OCI-LY7 (cell line): ENCODE results near the gene MS4A4A. TPM values are rescaled to one million over a fixed set of nuclear protein-coding genes. Genes with fewer than 3 reads are reported as not detected.

Experiments
- BruUV-seq: library from RNA; stranded (reverse); fragments of 400-500 nt; replicated peaks from 2 replicates; lab custom pipeline; 2021; lab: Mats Ljungman, UMichigan
- CTCF ChIA-PET: fragments of 300-600 bp; sonication (Branson Sonifier 250); formaldehyde crosslinking; loops from one replicate; lab custom pipeline; 2022; ENCODE audit warnings: antibody characterized with exemption; ENCODE audit not compliant: unreplicated experiment; lab: Charles Lee
- POLR2A ChIA-PET: fragments of 300-600 bp; sonication (Branson Sonifier 250); formaldehyde crosslinking; loops from one replicate; lab custom pipeline; 2022; ENCODE audit warnings: antibody characterized with exemption; lab: Charles Lee
- DNase-seq: peaks from one replicate; pipeline ENCODE4 v3.0.0-alpha.2; 2015; ENCODE audit warnings: low spot score
- H2AFZ ChIP-seq: fragments of 200-600 bp; sonication (generic), shearing (Covaris generic); 2 replicates; pipeline ENCODE4 v1.6.1; 2014; ENCODE audit warnings: mild to moderate bottlenecking, antibody characterized with exemption, low read length, moderate library complexity
- H3K27ac ChIP-seq: fragments of 200-600 bp; sonication (generic); 2 replicates; pipeline ENCODE4 v1.5.1; 2014; ENCODE audit warnings: mixed run types, low read depth, mild to moderate bottlenecking, moderate library complexity, low read length, inconsistent platforms; ENCODE audit not compliant: poor library complexity, severe bottlenecking
- H3K36me3 ChIP-seq: fragments of 200-600 bp; sonication (generic); 2 replicates; pipeline ENCODE4 v1.6.1; 2014; ENCODE audit warnings: mild to moderate bottlenecking, antibody characterized with exemption, low read length, moderate library complexity, mixed read lengths; ENCODE audit not compliant: insufficient read depth
- H3K4me1 ChIP-seq: fragments of 200-600 bp; sonication (generic); 2 replicates; pipeline ENCODE4 v1.5.1; 2014; ENCODE audit warnings: mild to moderate bottlenecking, low read length; ENCODE audit not compliant: insufficient read depth, poor library complexity, severe bottlenecking
- H3K4me2 ChIP-seq: fragments of 200-600 bp; sonication (generic); 2 replicates; pipeline ENCODE4 v1.6.1; 2014; ENCODE audit warnings: mild to moderate bottlenecking, low read length
- H3K4me3 ChIP-seq: fragments of 200-600 bp; sonication (generic); 2 replicates; pipeline ENCODE4 v1.5.1; 2014; ENCODE audit warnings: mild to moderate bottlenecking, low read depth, low read length; ENCODE audit not compliant: poor library complexity, severe bottlenecking
- H3K79me2 ChIP-seq: fragments of 200-600 bp; sonication (generic); 2 replicates; pipeline ENCODE4 v1.6.1; 2016; ENCODE audit warnings: low read depth, mild to moderate bottlenecking, low read length, moderate library complexity, mixed read lengths; ENCODE audit not compliant: insufficient read depth
- H3K9me2 ChIP-seq: fragments of 200-600 bp; sonication (generic); 2 replicates; pipeline ENCODE4 v1.6.1; 2016; ENCODE audit warnings: mild to moderate bottlenecking, low read length, mixed read lengths; ENCODE audit not compliant: insufficient read depth
- H3K9me3 ChIP-seq: fragments of 200-600 bp; sonication (generic); 2 replicates; pipeline ENCODE4 v1.6.1; 2014; ENCODE audit warnings: mild to moderate bottlenecking, mixed run types, low read length, mixed read lengths
- H4K20me1 ChIP-seq: fragments of 200-600 bp; sonication (generic); 2 replicates; pipeline ENCODE4 v1.6.1; 2014; ENCODE audit warnings: mild to moderate bottlenecking, antibody characterized with exemption, low read length, moderate library complexity, mixed read lengths; ENCODE audit not compliant: insufficient read depth
- CTCF ChIP-seq: fragments of 200-600 bp; sonication (generic); conservative IDR thresholded peaks from 2 replicates; pipeline ENCODE4 v1.5.1; 2014; ENCODE audit warnings: mild to moderate bottlenecking, antibody characterized with exemption, low read length, moderate library complexity, mixed read lengths
- EZH2phosphoT487 ChIP-seq: fragments of 200-600 bp; sonication (generic); IDR thresholded peaks from 2 replicates; pipeline ENCODE4 v1.6.1; 2018; ENCODE audit warnings: low read depth, borderline replicate concordance, mild to moderate bottlenecking, mixed run types, antibody characterized with exemption, low read length, moderate library complexity, mixed read lengths
- intact Hi-C: fragments of 100-400 bp; cut with micrococcal nuclease; formaldehyde crosslinking; loops from one replicate; pipeline ENCODE4 v1.10.0; 2022; ENCODE audit not compliant: unreplicated experiment
- total RNA-seq, 2 experiments: library from RNA; depleted of rRNA in 1 of 2; stranded (reverse); fragments of >200 nt in 1 of 2; shearing (Covaris generic) in 1 of 2; gene quantifications; 2 replicates each; pipeline ENCODE4 v1.2.3, GENCODE V29; 2014 to 2022

Gene MS4A4A
- total RNA-seq, 2 experiments from 2014 or later, result not detected

- no peak for DNase-seq
- no peak overlapping the region for H3K4me2 ChIP-seq
- intact Hi-C loops, result no loop called here
- no TSS peak for BruUV-seq
- no peaks in the 10 kb centered on the region for H3K4me1 ChIP-seq
- H2AFZ ChIP-seq, result no peak overlapping the region
- no peak overlapping the region for H3K27ac ChIP-seq
- H3K4me3 ChIP-seq, result no peak overlapping the region
- H4K20me1 ChIP-seq, result no peaks in the 10 kb centered on the region
- no peaks in the 10 kb centered on the region for H3K79me2 ChIP-seq
- no peaks in the 10 kb centered on the region for H3K36me3 ChIP-seq
- no peaks in the 10 kb centered on the region for H3K9me2 ChIP-seq
- H3K9me3 ChIP-seq, result no peaks in the 10 kb centered on the region; the same call in 1 of the 2 replicates
- ChIA-PET CTCF (no interaction called here), POLR2A (interaction anchor here (0.6 kb wide), 1 partner anchor 22 kb away, joined by 3 read pairs; no protein-coding TSS in a partner anchor)
- TF ChIP-seq CTCF (peak; percentile 39; the same call in 1 of the 2 replicates), EZH2phosphoT487 (no peak)
Measured at GRCh38 chr11:60251485-60252212, 28.8 kb upstream of the MS4A4A start.

- no peak overlapping the region for H2AFZ ChIP-seq
- H3K4me3 ChIP-seq, result no peak overlapping the region
- H4K20me1 ChIP-seq, result no peaks in the 10 kb centered on the region
- TF ChIP-seq CTCF, result no peak
- TF ChIP-seq EZH2phosphoT487, result no peak
- ChIA-PET CTCF (no interaction called here), POLR2A (no interaction called here)
- H3K79me2 ChIP-seq, result no peaks in the 10 kb centered on the region
- H3K4me1 ChIP-seq, result no peaks in the 10 kb centered on the region
- intact Hi-C loops, result no loop called here
- H3K27ac ChIP-seq, result no peak overlapping the region
- H3K9me3 ChIP-seq, result no peaks in the 10 kb centered on the region; the same call in 1 of the 2 replicates
- no TSS peak for BruUV-seq
- no peak for DNase-seq
- H3K9me2 ChIP-seq, result no peaks in the 10 kb centered on the region
- no peak overlapping the region for H3K4me2 ChIP-seq
- H3K36me3 ChIP-seq, result no peaks in the 10 kb centered on the region
Measured at GRCh38 chr11:60252213-60253108, 28.0 kb upstream of the MS4A4A start.
